NCI-H524 (cell line): ENCODE data around the gene SELPLG.
"Not testable (repeated sequence)": the region's sequence is repeated elsewhere in the genome, so short reads cannot be mapped to it uniquely, and the experiment has no call there.

Experiments used
- DNase-seq, 2 experiments: peaks; one replicate each; lab custom pipeline; 2025; lab: John Stamatoyannopoulos, UW

The SELPLG gene

DNA sequence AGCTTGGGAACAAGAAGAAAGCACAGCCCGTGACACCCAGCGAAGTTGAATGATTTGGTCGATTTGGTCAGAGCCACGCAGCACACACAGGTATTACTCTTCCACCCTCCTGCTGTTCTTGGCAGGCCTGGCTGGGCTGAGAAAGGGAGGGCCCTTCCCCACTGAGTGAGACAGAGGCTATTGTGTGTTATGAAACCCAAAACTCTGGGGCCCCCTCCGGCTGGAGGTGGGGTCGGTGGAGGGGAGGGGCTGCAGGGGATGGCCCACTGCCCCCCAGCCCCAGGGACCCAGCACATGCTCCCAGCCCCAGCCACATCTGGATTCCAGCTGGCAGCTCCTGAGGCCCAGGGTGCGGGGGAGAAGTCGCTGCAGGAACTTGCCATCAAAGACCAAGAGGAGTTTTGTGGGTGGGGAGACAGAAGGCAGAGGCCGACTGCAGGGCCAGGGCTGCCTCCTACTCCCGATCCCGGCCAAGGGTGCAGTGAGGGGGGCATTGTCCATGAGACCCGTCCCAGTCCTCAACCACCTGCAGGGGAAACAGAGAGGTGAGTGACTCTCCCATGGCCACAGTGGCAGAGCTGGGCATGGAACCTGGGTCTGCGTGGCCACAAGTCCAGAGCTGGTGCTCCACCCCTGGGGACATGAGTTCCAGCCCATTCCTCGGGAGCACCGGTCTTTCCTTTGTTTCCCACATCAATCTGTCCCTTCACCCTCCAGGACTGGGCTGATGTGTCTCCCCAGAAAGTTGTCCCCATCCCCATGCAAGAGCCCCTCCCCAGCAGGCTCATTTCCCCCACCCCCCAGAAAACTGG lies 44.5 kb downstream of the SELPLG start:
- DNase-seq = no peak

DNA sequence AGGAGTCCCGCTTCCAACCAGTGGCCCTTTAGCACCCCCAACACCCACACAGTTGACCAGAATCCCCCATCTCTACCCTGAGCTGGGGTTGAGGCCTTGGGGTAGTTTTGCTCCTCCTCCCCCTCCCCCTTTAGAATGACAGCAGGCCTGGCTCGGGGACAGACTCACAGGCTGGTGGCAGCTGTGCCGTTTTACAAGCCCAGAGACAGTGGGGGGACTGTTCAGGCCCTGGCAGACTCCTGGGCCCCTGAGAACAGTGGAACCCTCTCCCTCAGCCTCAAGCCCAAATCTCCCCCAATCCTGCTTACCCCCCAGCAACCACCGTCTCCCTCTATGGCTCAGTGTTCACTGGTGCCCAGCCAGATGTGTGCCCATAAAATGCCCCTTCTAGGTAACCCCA lies 45.9 kb downstream of the SELPLG start:
- peak; percentile 45 to 57 for DNase-seq

DNA sequence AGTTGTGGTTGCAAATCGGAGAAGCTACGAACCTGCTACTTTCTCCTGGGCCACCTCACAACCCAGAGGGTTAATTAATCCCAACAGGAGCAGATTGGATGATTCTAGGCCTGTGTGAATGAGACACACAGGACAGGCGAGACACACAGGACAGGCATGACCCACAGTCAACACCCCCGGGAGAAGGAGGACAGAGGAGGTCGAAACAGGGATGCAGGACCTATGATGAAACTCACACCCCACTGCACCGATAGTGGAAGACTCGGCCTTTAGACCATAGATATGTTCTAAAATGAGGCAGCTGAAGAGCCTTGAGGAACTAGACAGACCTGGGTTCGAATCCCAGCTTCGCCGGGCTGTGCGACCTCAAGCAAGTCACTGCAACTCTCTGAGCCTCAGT lies 47.4 kb downstream of the SELPLG start:
- DNase-seq = no peak

DNA sequence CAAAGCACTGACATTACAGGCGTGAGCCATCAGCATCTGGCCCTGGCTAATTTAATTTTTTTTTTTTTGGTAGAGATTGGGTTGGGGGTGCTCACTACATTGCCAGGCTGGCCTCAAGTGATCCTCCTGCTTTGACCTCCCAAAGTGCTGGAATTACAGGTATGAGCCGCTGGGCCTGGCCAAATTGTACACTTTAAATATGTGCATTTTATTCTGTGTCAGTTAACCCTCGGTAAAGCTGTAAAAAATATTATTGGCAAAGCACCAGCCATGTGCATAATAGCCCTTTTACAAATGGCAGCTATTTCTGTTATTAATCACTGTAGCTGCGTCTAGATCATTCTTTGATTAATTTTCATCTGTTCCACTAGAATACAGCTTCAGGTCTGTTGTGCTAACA lies 47.8 kb downstream of the SELPLG start:
- no peak for DNase-seq

DNA sequence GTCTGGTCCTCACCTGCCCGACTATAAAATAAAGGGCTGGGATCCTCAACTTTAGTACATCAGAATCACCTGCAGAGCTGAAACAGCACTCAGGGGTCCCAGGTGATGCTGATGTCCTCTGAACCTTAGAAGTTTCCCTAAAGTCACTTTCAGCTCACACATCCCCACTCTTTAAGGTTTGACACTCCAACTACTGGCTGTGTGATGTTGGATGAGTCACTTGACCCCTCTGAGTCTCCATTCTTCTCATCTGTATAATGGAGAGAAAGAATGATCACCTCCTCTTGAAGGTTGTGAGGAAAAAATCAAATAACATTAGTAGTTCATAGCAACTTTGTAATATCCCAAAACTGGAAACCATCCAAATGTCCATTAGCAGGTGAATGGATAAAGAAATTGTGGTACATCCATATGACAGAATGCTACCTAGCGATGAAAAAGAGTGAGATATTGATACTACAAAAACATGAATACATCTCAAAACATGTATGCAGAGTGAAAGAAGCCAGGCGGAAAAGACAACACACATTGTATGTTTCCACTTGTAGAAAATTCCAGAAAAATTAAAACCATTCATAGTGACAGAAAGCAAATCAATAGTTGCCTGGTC lies 49.1 kb downstream of the SELPLG start:
- no peak for DNase-seq

DNA sequence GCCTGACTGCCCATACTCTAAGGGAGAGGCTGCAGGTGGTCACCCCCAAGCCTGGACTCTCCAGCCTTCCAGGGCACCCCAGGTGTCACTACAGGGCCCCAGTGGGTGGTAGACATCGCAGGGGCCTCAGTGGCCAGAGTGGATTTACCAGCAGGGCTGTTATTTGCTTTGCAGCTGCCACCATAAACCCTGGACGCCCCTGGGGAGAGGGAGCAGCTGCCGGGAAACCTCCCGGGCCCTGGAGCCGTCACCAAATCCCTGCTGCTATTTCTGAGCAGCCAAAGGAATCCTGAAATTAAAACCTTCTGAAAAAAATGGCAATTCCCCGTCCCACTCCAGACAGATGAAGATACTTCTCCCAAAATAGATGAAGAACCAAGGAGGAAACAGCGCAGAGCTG lies 49.7 kb downstream of the SELPLG start:
- DNase-seq = peak; percentile 61 to 76

DNA sequence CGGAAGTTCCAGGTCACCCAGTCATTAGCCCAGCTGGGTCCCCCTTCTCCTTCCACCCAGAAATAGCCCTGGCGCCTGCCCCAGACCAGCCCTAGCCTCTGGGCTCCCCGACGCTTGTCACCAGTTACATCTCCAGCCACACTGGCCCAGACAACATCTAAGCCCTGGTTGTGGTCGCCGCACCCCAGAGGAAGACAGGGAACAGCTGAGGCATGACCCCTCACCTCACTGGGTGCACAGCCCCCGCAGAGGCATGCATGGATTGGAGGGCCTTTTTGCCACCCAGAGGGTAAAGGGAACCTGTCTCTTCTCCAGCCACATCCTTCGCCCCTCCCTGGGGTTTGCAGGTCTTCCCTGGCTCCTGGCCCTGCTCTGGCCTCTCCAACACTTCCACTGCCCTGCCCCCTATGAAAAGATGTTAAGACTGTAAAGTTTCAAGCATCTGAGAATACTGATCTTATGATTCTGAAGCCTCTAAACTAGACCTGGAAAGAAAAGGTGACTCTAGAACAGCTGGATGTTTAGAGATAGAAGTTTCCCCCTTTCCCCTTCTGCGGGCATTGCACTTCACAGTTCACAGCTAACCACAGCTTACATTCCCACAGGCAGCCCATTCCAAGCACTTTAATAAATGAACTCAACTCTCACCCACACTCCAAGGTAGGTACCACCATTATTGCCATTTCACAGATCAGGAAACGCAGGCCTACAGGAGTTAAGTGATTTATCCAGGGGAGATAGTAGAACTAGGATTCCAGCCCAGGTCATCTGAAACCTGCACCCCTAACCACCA lies 50.5 kb downstream of the SELPLG start:
- no peak for DNase-seq

DNA sequence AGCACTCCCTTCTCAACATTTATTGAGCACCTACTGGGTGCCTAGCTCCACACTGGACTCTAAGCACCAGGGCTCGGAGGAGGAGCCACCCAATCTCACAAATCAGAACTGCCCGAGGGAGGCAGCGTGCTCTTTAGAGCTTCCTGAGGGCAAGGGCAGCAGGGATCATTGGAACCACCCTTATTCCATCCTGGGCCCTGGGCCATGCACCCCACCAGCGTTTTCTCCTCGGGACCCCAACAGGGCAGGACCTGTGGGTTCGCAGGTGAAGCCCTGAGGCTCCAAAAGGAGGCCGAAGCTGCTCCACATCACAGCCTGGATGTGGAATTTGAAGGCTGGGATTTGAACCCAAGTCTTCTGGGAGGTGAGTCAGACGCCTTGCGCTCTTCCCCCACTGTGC lies 51.2 kb downstream of the SELPLG start:
- no peak for DNase-seq

DNA sequence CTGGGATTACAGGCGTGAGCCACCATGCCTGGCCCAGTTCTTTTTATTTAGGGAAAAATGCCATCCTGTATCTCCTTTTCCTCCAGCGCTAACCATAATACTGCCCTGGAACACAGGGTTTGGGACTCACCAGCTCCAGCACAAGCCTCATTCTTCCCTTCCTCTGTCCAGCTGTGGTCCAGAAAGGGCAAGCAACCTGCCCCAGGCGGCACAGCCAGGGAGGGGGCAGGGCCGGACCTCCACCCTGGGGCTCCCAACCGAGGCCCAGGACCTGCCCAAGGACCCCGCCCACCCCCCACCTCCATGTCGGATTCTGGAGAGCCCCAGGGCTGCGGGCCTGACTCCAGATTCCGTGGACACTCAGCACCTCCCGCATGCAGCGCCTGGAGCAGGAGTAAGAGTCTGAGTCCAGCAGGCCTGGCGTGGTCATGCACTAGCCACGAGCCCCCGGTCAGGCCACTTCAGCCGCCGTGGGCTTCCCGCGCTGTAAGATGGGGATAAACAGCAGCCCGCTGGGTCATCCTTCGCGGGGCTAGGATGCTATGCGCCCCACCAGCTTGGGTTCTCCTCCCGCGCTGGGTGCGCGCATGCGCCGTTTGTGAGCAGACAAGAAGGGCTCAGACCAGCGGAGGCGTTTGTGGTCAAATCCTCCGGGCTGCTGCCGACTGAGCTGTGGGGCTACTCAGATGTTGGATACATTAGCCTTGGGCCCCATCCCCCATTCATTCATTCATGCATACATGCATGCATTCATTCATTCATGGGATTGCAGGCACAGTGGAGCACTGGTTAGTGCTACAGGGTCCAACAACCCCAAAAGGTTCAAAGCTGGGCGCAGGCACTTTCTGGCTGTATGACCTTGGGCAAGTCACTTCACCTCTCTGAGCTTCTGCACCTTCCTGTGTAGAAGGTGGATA lies 52.1 kb downstream of the SELPLG start:
- no peak for DNase-seq

DNA sequence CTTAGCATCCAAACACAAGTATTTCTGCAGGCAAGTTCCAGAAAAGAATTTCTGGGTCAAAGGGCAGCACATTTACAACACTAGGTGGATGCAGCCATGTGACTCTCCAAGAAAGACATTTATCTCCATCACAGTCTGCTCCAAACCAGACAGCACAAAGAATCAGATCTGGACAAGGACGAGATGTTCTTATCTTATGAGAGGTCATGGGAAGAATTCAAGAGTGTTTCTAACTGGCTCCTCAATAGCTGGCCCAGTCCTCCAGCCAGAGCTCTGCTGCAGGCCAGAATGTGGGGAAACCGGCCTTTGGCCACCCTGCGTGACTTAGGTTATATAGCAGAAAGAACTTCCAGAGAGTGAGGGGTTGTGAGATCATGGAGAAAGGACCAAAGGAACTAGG lies 53.2 kb downstream of the SELPLG start:
- DNase-seq = no peak

DNA sequence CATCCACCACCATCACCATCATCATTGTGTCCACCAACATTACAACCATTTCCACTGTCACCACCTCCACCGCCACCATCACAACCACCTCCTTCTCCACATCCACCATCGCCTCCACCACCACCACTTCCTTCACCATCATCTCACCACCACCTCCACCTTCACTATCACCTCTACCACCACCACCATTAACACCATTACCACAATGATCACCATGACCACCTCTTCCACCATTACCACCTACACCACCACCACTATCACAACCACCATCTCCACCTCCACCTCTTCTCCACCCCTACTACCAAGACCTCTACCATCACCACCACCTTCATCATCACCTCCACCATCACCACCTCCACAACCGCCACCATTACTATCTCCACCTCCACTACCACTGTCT lies 54.9 kb downstream of the SELPLG start:
- no peak for DNase-seq

DNA sequence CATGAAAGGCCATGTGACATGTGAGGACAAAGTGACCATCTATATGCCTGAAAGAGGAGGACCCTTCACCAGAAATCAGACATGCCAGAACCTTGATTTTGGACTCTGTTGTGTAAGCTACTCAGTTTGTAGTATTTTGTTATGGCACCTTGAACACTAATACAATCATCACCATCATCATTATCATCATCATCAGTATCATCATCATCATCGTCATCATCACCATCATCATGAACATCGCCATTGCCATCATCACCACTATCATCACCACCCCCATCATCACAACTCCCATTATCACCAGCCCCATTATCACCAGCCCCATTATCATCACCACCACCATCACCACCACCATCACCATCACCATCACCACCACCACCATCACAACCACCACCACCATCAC lies 55.4 kb downstream of the SELPLG start:
- DNase-seq = no peak

DNA sequence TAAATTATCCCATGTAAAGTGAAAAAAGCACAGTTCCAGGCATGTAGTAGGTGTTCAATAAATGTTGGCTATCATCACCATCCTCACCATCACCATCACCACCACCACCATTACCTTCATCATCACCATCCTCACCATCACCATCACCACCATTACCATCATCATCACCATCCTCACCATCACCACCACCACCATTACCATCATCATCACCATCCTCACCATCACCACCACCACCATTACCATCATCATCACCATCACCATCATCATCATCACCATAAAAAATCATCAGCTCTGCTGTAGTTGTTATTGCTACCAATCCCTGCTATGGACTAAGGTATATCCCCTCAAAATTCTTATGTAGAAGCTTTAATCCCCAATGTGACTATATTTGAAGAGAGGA lies 56.2 kb downstream of the SELPLG start:
- no peak for DNase-seq

DNA sequence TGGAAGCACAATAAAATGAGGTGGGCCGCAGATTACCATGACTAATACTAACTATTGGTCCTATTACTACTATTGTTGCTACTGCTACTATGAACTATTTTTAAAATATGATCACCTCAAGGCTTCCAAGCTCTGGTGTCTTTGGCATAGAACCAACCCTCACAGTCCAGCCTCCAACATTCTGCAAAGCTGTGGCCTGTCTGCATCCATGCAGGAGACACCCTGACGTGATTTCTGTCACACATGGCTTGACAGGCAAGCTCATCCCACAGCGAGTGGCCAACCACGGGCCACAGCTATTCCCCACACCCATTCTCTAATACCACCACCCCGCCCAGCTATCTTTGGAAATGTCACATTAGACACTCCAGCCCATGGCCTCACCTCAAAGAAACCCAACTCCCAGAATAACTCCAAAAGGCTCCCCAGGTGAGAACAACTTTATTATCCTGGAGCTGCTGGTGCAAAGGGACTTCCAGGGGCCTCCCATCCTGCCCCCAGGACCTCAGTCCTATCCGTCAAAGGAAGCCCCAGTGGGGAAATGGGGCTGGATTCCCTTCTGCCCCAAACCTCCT lies 56.9 kb downstream of the SELPLG start:
- DNase-seq = no peak

DNA sequence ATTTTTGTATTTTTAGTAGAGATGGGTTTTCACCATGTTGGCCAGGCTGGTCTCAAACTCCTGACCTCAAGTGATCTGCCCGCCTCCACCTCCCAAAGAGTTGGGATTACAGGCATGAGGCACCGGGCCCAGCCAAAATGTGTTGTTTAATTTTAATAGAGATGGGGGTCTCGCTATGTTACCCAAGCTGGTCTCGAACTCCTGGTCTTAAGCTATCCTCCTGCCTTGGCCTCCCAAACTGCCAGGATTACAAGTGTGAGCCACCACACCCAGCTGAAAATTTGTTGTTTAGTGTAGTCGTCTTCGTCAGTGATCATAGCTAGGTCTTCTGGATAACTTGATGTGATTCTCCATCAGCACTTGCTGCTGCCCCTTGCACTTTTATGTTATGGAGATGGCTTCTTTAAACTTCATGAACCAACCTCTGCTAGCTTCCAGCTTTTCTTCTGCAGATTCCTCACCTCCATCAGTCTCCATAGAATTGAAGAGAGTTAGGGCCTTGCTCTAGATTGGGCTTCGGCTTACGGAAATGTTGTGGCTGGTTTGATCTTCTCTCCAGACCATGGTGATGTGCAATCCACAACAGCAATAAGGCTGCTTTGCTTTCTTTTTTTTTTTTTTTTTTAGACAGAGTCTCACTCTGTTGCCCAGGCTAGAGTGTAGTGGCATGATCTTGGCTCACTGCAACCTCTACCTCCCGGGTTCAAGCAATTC lies 58.3 kb downstream of the SELPLG start:
- no peak for DNase-seq

DNA sequence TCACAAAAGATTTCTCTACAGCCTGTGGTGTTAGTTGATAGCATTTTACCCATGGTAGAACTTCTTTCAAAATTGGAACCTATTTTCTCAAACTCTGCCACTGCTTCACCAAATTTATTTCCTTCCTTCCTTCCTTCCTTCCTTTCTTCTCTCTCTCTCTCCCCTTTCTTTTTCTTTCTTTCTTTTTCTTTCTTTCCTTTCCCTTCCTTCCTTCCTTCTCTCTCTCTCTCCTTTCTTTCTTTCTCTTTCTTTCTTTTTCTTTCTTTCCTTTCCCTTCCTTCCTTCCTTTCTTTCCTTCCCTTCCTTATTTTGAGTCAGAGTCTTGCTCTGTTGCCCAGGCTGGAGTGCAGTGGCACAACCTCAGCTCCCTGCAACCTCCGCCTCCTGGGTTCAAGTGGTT lies 59.4 kb downstream of the SELPLG start:
- not testable (repeated sequence) for DNase-seq

DNA sequence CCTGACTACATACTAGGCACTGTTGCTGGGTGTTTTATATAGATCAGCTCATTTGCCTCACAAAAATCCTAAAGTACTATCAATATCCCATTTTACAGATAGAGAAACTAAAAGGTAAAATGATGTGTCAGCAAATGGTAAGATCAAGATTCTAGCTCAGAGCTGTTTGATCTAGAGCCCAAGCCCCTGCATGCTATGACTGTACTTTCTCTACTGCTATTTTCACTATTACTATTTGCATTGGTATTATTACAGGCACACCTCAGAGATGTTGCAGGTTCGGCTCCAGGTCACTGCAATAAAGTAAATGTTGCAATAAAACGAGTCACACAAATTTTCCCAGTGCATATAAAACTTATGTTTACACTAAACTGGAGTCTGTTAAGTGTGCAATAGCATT lies 60.4 kb downstream of the SELPLG start:
- DNase-seq = no peak

DNA sequence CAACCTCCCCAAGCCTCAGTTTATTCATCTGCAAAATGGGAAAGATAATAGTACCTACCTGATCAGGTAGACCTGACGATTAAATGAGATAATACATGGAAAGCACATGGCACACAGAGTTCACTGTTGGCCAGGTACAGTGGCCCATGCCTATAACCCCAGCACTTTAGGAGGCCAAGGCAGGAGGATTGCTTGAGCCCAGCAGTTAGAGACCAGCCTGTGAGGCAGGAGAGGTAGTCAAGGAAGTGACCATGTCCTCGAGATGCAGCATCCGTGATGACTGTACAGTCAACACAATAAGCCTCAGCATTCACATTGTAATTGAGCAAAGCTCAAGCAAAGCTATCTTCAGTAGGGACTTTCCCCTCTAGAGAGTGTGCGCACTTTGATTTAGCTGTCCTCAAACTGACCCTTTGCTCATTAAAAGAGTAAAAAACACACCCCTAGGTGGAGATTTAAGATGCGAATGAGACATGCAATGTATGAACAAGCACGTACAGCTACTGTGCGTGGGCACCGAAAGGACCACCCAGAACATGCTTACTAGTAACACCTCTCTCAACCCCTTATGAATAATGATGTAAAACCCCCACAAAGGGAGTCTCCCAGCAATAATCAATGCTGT lies 61.4 kb downstream of the SELPLG start:
- no peak for DNase-seq
